GM18499 (cell line): ENCODE data around the gene RNU2-63P.
"Not testable (repeated sequence)": the region's sequence is repeated elsewhere in the genome, so short reads cannot be mapped to it uniquely, and the experiment has no call there.

Experiments
- ATAC-seq: cut with Tn5 transposase; IDR thresholded peaks from one replicate; pipeline ENCODE4 v1.9.1; 2021; ENCODE audit warnings: moderate number of reproducible peaks; ENCODE audit not compliant: insufficient read depth, unreplicated experiment

The RNU2-63P gene

GRCh38 chr2:87992569-87992968 lies 23.8 kb downstream of the RNU2-63P start:
- not testable (repeated sequence) for ATAC-seq

GRCh38 chr2:87987473-87987872 lies 28.9 kb downstream of the RNU2-63P start:
- ATAC-seq: not testable (repeated sequence)

GRCh38 chr2:87985902-87986301 lies 30.4 kb downstream of the RNU2-63P start:
- ATAC-seq: not testable (repeated sequence)

- ATAC-seq: not testable (repeated sequence)
Observed at GRCh38 chr2:87981182-87981581, 35.2 kb downstream of the RNU2-63P start.

- ATAC-seq: not testable (repeated sequence)
Observed at GRCh38 chr2:87972385-87972784, 44.0 kb downstream of the RNU2-63P start.
